ENCODE measurements around the gene FOXA3. TPM values are rescaled to one million over a fixed set of nuclear protein-coding genes. Genes with fewer than 3 reads are reported as not detected.
A peak's percentile ranks its signal among the peaks of the same experiment; 100 is the strongest.

FOXA3 gene
- total RNA-seq (2021) = 22.2 and 24.9 TPM in 2 replicates
- long read RNA-seq, transcript FOXA3-201 (2 exons, 1,989 nt) = major isoform, 41 of 50 reads
- long read RNA-seq, partial matches to known transcripts = 6 of 50 reads
- long read RNA-seq, other reads (novel, unspliced or antisense) = 3 of 50 reads

GRCh38 chr19:45863840-45864628, at the start of gene FOXA3:
Gene FOXA3 (plus strand): TSS chr19:45864326. CDS start chr19:45864457, 131 bp downstream.
- Histone ChIP-seq H2AFZ (ENCODE audit: low read length) (no peak within 1 kb of the TSS), H4K20me1 (ENCODE audit: control insufficient read depth, insufficient read depth, insufficient read length) (no peaks in the 10 kb centered on the region), H3K27ac (ENCODE audit: insufficient read length, low read depth, low read length) (no peak within 1 kb of the TSS), H4K91ac (ENCODE audit: insufficient read length, low read depth, low read length) (no peak within 1 kb of the TSS), H3T11ph (ENCODE audit: low read length) (no peak within 1 kb of the TSS), H2AK5ac (ENCODE audit: insufficient read length, low read length) (no peak within 1 kb of the TSS), H3K23me2 (ENCODE audit: insufficient read length, low read depth, low read length, poor library complexity, severe bottlenecking) (peaks cover 18% of the 10 kb centered on the region), H3K9me3 (ENCODE audit: control insufficient read depth, low read depth, low read length) (no peaks in the 10 kb centered on the region), H3K56ac (ENCODE audit: insufficient read length, low read depth, low read length) (no peak within 1 kb of the TSS), H3K9ac (ENCODE audit: extremely low read depth, insufficient read length, low read length) (peak within 1 kb of the TSS; percentile 87), H3K4ac (ENCODE audit: low read depth, low read length) (no peak within 1 kb of the TSS), H2BK120ac (ENCODE audit: low read depth, low read length, poor library complexity, severe bottlenecking) (no peak within 1 kb of the TSS), H3K27me3 (ENCODE audit: insufficient read depth, low read length) (no peaks in the 10 kb centered on the region), H2BK12ac (ENCODE audit: insufficient read length, low read depth, low read length) (peak within 1 kb of the TSS; percentile 52), H3K4me1 (ENCODE audit: insufficient read depth, low read length) (peaks cover 5% of the 10 kb centered on the region; the same call in 1 of the 2 replicates), H3K4me2 (ENCODE audit: insufficient read depth, insufficient read length, low read length) (peak within 1 kb of the TSS; percentile 83), H3K18ac (ENCODE audit: insufficient read length, low read depth, low read length) (peak within 1 kb of the TSS; percentile 99), H4K5ac (ENCODE audit: insufficient read length, low read depth, low read length) (no peak within 1 kb of the TSS), H2BK15ac (ENCODE audit: low read depth, low read length) (no peak within 1 kb of the TSS), H4K8ac (replicated peaks; ENCODE audit: insufficient read length, low read depth, low read length) (no peak within 1 kb of the TSS), H2BK5ac (ENCODE audit: insufficient read length, low read length) (no peak within 1 kb of the TSS), H3K79me1 (ENCODE audit: insufficient read depth, low read depth, low read length, poor library complexity, severe bottlenecking) (peaks cover 3% of the 10 kb centered on the region), H3K14ac (ENCODE audit: insufficient read depth, low read length) (peak within 1 kb of the TSS; percentile 98; the same call in 1 of the 2 replicates), H3K79me2 (ENCODE audit: insufficient read depth, low read length) (peaks cover 10% of the 10 kb centered on the region; the same call in 1 of the 2 replicates), H3K23ac (ENCODE audit: insufficient read length, low read depth, low read length) (no peak within 1 kb of the TSS), H2BK20ac (ENCODE audit: low read depth, low read length, poor library complexity, severe bottlenecking) (no peak within 1 kb of the TSS)
- H3K27me3 Mint-ChIP-seq (ENCODE audit: low read depth) = no peaks in the 10 kb centered on the region; the same call in 1 of the 2 replicates
- TF ChIP-seq CTCF (conservative IDR thresholded peaks at IDR 0.05) = peak; percentile 92
- peak within 1 kb of the TSS; percentile 85 to 99 (median 96); a peak in 6 of 7 replicates for H3K27ac Mint-ChIP-seq
- H3K4me1 Mint-ChIP-seq = peaks cover 36 to 52% of the 10 kb centered on the region in 2 experiments
- no CpG with 5 or more reads among the region's 71 CpGs for WGBS (ENCODE audit: extremely low coverage, insufficient read length, low lambda C conversion rate)
- H3K36me3 Mint-ChIP-seq (ENCODE audit: insufficient read depth in 1 of 3, low read depth in 3 of 3) = peaks cover 6 to 20% (median 11%) of the 10 kb centered on the region in 3 experiments; a peak in 6 of 7 replicates
- H3K9me3 Mint-ChIP-seq = no peaks in the 10 kb centered on the region; a peak in 1 of 5 replicates
- H3K4me3 Mint-ChIP-seq = peak within 1 kb of the TSS; percentile 97 to 100
- DNase-seq = peak; percentile 83
